SKM-1 treated with dmso at 0.1 percent for 144 hours (cell line): ENCODE results near the gene KRT4.
"Not testable (repeated sequence)": the region's sequence is repeated elsewhere in the genome, so short reads cannot be mapped to it uniquely, and the experiment has no call there.

Source experiments
- DNase-seq: peaks from one replicate; lab custom pipeline; 2025; ENCODE audit not compliant: unreplicated experiment; lab: John Stamatoyannopoulos, UW

Gene KRT4

GRCh38 chr12:52808573-52809160, 5.2 kb downstream of the KRT4 start:
- no peak for DNase-seq

GRCh38 chr12:52807544-52808470, 6.1 kb downstream of the KRT4 start:
- no peak for DNase-seq

GRCh38 chr12:52806821-52807543, 6.9 kb downstream of the KRT4 start:
- no peak for DNase-seq

- no peak for DNase-seq
Measured at GRCh38 chr12:52806169-52806811, 7.6 kb downstream of the KRT4 start.

- no peak for DNase-seq
Measured at GRCh38 chr12:52805739-52806138, 8.2 kb downstream of the KRT4 start.

GRCh38 chr12:52805000-52805399, 8.9 kb downstream of the KRT4 start:
- DNase-seq, result no peak

- DNase-seq, result no peak
Measured at GRCh38 chr12:52802442-52802841, 11.5 kb downstream of the KRT4 start.

GRCh38 chr12:52801773-52802172, 12.1 kb downstream of the KRT4 start:
- no peak for DNase-seq

- no peak for DNase-seq
Measured at GRCh38 chr12:52800259-52800917, 13.5 kb downstream of the KRT4 start.

GRCh38 chr12:52799505-52800211, 14.3 kb downstream of the KRT4 start:
- no peak for DNase-seq

GRCh38 chr12:52798671-52799504, 15.0 kb downstream of the KRT4 start:
- DNase-seq, result no peak

GRCh38 chr12:52798003-52798670, 15.8 kb downstream of the KRT4 start:
- DNase-seq, result no peak

- DNase-seq, result no peak
Measured at GRCh38 chr12:52797529-52797894, 16.4 kb downstream of the KRT4 start.

GRCh38 chr12:52796839-52797528, 16.9 kb downstream of the KRT4 start:
- no peak for DNase-seq

GRCh38 chr12:52796429-52796794, 17.5 kb downstream of the KRT4 start:
- no peak for DNase-seq

- DNase-seq, result no peak
Measured at GRCh38 chr12:52795694-52796428, 18.1 kb downstream of the KRT4 start, which contains the start of gene KRT3. TSS of gene KRT3 (minus strand) at chr12:52796117. CDS start at chr12:52796042, 75 bp downstream.

- not testable (repeated sequence) for DNase-seq
Measured at GRCh38 chr12:52795332-52795674, 18.6 kb downstream of the KRT4 start.
